HL-60 (cell line): ENCODE measurements around the gene CHST14.

ENCODE experiments used
- DNase-seq, 2 experiments: peaks; one replicate each; pipeline ENCODE4 v3.0.0-alpha.2; 2010 to 2020; ENCODE audit warnings: low read depth in 1 of 2, low spot score in 1 of 2
- H3K27ac ChIP-seq: fragments of 250-450 bp; sonication (Bioruptor Pico); replicated peaks from 2 replicates; pipeline ENCODE4 v1.5.1; 2020; ENCODE audit warnings: mild to moderate bottlenecking, moderate library complexity
- H3K27me3 ChIP-seq: fragments of 250-450 bp; sonication (Bioruptor Pico); 2 replicates; pipeline ENCODE4 v1.5.1; 2021; ENCODE audit warnings: mild to moderate bottlenecking, moderate library complexity; ENCODE audit not compliant: insufficient read depth, poor library complexity, severe bottlenecking
- H3K4me3 ChIP-seq: replicated peaks from 2 replicates; pipeline ENCODE4 v1.5.1; 2011; ENCODE audit warnings: mild to moderate bottlenecking, control low read depth, low read length; ENCODE audit not compliant: insufficient read depth
- GABPA ChIP-seq: IDR thresholded peaks from 2 replicates; pipeline ENCODE4 v1.6.1; 2012; ENCODE audit warnings: low read depth
- POLR2AphosphoS5 ChIP-seq: IDR thresholded peaks from 2 replicates; pipeline ENCODE4 v1.6.1; 2012; ENCODE audit warnings: low read depth
- SPI1 ChIP-seq: IDR thresholded peaks from 2 replicates; pipeline ENCODE4 v1.6.1; 2012; ENCODE audit warnings: low read depth, mild to moderate bottlenecking, borderline replicate concordance
- TF ChIP-seq, protein P1 (sequence below): IDR thresholded peaks from one replicate; pipeline ENCODE4 v1.5.1; 2011; ENCODE audit warnings: low read length, control low read depth, inconsistent platforms; ENCODE audit not compliant: insufficient read depth
- TF ChIP-seq, protein P2 (sequence below): IDR thresholded peaks from 2 replicates; pipeline ENCODE4 v1.6.1; 2012; ENCODE audit warnings: low read depth; ENCODE audit not compliant: insufficient replicate concordance

Gene CHST14

GRCh38 chr15:40472171-40472727 lies 1.5 kb downstream of the CHST14 start:
- H3K27ac ChIP-seq, result no peak overlapping the region
- no peak overlapping the region for H3K4me3 ChIP-seq
- H3K27me3 ChIP-seq, result no peaks in the 10 kb centered on the region
- TF ChIP-seq, protein P1, sequence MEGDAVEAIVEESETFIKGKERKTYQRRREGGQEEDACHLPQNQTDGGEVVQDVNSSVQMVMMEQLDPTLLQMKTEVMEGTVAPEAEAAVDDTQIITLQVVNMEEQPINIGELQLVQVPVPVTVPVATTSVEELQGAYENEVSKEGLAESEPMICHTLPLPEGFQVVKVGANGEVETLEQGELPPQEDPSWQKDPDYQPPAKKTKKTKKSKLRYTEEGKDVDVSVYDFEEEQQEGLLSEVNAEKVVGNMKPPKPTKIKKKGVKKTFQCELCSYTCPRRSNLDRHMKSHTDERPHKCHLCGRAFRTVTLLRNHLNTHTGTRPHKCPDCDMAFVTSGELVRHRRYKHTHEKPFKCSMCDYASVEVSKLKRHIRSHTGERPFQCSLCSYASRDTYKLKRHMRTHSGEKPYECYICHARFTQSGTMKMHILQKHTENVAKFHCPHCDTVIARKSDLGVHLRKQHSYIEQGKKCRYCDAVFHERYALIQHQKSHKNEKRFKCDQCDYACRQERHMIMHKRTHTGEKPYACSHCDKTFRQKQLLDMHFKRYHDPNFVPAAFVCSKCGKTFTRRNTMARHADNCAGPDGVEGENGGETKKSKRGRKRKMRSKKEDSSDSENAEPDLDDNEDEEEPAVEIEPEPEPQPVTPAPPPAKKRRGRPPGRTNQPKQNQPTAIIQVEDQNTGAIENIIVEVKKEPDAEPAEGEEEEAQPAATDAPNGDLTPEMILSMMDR, result no peak
- TF ChIP-seq POLR2AphosphoS5 (no peak), SPI1 (no peak), GABPA (no peak)
- TF ChIP-seq, protein P2, sequence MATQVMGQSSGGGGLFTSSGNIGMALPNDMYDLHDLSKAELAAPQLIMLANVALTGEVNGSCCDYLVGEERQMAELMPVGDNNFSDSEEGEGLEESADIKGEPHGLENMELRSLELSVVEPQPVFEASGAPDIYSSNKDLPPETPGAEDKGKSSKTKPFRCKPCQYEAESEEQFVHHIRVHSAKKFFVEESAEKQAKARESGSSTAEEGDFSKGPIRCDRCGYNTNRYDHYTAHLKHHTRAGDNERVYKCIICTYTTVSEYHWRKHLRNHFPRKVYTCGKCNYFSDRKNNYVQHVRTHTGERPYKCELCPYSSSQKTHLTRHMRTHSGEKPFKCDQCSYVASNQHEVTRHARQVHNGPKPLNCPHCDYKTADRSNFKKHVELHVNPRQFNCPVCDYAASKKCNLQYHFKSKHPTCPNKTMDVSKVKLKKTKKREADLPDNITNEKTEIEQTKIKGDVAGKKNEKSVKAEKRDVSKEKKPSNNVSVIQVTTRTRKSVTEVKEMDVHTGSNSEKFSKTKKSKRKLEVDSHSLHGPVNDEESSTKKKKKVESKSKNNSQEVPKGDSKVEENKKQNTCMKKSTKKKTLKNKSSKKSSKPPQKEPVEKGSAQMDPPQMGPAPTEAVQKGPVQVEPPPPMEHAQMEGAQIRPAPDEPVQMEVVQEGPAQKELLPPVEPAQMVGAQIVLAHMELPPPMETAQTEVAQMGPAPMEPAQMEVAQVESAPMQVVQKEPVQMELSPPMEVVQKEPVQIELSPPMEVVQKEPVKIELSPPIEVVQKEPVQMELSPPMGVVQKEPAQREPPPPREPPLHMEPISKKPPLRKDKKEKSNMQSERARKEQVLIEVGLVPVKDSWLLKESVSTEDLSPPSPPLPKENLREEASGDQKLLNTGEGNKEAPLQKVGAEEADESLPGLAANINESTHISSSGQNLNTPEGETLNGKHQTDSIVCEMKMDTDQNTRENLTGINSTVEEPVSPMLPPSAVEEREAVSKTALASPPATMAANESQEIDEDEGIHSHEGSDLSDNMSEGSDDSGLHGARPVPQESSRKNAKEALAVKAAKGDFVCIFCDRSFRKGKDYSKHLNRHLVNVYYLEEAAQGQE, result no peak
- DNase-seq, result no peak

GRCh38 chr15:40474581-40474980 lies 3.8 kb downstream of the CHST14 start:
- Histone ChIP-seq H3K27ac (no peak overlapping the region), H3K27me3 (peaks cover 2% of the 10 kb centered on the region), H3K4me3 (no peak overlapping the region)
- TF ChIP-seq, protein P2, result no peak
- TF ChIP-seq POLR2AphosphoS5 (no peak), GABPA (no peak), SPI1 (no peak)
- TF ChIP-seq, protein P1, result no peak
- DNase-seq, result no peak

DNA sequence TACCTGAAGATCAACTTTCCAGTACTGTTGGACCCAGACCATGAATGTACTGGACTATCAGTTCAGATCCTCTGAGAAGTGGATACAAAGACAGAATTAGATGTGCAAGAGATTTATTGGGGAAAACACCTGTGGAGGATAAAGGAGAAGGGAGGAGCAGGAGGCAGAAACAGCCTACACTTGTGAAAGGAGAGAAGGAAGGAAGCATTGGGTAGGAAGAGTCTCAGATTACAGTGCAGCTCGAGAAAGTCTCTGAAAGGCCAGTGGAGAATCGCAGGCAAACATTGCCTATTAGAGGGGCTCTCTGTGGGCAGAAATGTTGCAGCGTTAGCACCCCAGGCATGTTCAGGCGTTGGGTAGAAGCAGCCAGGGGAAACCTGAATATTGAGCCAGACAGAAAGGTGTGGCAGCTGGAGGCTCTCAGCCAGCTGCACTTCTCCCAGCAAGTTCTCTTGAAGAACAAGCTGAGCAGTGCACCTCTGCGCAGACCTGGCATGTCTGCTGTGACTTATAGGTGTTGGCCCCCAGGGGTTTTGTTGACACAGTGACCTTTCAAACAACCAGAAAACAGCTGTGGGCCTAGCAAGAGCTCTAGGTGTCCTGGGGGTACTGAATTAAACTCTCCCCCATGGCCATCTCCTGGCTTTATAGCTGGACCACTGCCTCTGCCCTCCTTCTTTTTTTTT lies 7.0 kb downstream of the CHST14 start:
- Histone ChIP-seq H3K27ac (no peak overlapping the region), H3K4me3 (no peak overlapping the region), H3K27me3 (peaks cover 2% of the 10 kb centered on the region)
- no peak for DNase-seq
- TF ChIP-seq, protein P2, result no peak
- TF ChIP-seq GABPA (no peak), POLR2AphosphoS5 (no peak), SPI1 (no peak)
- TF ChIP-seq, protein P1, result no peak
